ENCODE data around the gene BPTF.
"Not testable (repeated sequence)": the region's sequence is repeated elsewhere in the genome, so short reads cannot be mapped to it uniquely, and the experiment has no call there.

The BPTF gene

DNA sequence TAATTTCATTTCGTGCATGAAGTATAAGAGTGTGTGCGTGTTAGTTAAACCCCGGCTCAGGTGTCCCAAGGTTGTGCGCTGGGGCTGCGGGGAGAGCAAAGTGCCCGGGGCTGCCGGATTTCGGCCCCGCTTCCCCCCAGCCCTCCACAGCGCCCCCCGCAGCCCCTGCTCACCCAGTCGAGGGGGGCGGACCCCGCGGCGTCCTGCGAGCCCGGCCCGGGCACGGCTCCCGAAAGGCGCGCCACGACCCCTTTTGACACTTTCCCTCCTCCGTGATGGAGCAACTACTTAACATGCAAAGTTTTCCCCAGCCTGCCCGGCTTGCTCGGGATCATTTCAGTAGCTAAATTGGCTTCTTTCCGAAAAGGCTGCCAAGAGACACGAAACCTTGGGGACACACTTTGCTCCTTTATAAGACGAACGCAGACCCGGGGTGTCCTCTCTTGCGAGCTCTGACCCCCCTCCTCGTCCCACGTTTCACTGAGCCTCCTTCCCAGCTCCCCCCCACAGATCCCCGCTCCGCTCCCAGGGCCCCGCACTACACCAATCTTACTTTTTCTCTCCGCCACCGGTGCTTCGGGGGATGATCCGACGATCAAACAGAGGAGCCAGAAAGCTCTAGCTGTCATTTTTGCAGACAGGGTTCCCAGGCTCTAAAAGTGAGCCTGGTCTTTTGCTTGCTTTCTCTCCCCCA is 170.4 kb downstream of the BPTF start:
- H3K4me3 ChIP-seq (ENCODE audit: low read length): peak overlapping the region; percentile 20
- TF ChIP-seq ZNF274 (IDR thresholded peaks at IDR 0.05; ENCODE audit: low read depth, low read length): no peak

DNA sequence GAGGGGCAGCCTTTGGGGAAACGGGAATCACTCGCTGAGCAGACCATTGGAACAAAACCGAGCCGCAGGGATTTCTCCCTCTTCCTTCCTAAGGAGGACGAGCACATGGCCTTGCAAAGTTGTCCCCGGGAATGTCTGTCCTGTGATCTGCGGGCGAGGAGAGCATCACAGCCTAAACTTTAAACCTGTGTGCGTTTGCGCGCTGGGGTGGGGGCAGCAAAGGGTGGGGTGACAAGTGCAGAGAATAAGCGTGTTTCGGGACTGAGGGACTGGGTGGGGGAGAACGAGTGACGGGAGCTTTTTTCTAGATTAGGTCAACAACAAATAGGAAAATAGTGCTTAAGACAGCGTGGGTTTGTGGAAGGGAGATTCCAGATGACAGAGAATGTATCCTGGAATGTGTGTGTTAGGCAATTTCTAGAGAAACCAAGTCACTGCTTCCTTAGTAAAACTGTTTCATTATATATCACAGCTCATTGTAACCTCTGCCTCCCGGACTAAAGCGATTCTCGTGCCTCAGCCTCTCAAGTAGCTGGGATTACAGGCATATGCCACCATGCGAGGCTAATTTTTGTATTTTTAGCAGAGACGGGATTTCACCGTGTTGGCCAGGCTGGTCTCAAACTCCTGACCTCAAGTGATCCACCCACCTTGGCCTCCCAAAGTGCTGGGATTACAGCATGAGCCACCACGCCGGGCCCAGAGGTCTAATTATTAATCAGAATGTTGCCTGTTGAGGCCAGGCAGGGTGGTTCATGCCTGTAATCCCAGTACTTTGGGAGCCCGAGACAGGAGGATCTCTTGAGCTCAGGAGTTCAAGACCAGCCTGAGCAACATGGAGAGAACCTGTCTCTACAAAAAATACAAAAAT is 171.2 kb downstream of the BPTF start, which contains the start of gene C17orf58:
Gene C17orf58, minus strand, starts transcription at position 169 of the 871 bp plus-strand sequence. CDS start 271 bp downstream, outside the sequence.
- H3K4me3 ChIP-seq (ENCODE audit: low read length): peak within 1 kb of the TSS; percentile 20

- no peak overlapping the region for H3K4me3 ChIP-seq (ENCODE audit: low read length)
- TF ChIP-seq ZNF274 (IDR thresholded peaks at IDR 0.05; ENCODE audit: low read depth, low read length): no peak
Observed at GRCh38 chr17:67998466-67998865, 173.2 kb downstream of the BPTF start.

DNA sequence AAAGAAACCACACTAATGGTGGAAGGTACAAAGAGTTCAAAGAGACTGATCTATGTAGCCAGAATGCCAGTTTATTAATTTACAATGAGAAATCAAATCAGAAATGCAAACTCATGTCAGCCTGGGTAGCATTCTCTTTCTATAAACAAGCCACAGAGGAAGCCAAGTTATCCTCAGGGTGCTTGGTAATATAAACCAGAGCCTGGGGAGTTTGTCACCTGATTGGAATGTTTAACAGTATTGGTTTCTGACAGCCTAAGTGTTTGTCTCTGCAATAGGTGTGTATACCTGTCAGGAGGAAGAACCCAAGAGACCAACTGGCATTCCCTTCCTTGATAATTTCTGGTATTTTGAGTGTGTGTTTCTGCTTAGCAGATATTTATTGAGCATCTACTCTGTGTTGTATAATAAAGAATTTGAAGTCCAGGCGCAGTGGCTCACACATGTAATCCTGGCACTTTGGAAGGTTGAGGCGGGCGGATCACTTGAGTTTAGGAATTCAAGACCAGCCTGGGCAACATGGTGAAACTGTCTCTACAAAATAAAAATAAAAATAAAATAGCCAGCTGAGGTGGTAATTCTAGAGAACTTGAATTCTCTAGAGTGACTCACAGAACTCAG is 174.1 kb downstream of the BPTF start:
- H3K4me3 ChIP-seq (ENCODE audit: low read length): no peak overlapping the region
- no peak for TF ChIP-seq ZNF274 (IDR thresholded peaks at IDR 0.05; ENCODE audit: low read depth, low read length)

- TF ChIP-seq ZNF274 (IDR thresholded peaks at IDR 0.05; ENCODE audit: low read depth, low read length): no peak
- no peak overlapping the region for H3K4me3 ChIP-seq (ENCODE audit: low read length)
Observed at GRCh38 chr17:68004201-68004600, 178.9 kb downstream of the BPTF start.

DNA sequence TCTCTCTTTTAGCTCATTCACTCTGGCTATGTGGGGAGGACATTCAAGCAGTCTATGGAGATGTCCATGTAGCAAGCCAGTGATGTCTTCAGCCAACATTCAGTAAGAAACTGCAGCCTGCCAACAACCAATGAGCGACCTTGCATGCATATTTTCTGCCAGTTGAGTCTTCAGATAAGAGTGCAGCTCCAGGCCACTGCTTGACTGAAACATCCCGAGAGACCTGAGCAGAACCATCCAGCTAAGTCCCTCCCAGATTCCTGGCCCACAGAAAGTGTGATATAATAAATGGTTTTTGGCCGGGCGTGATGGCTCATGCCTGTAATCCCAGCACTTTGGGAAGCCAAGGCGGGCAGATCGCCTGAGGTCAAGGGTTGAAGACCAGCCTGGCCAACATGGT is 181.5 kb downstream of the BPTF start:
- H3K4me3 ChIP-seq (ENCODE audit: low read length): no peak overlapping the region
- TF ChIP-seq ZNF274 (IDR thresholded peaks at IDR 0.05; ENCODE audit: low read depth, low read length): no peak

GRCh38 chr17:68011199-68011665 is 185.9 kb downstream of the BPTF start:
- no peak overlapping the region for H3K4me3 ChIP-seq (ENCODE audit: low read length)

DNA sequence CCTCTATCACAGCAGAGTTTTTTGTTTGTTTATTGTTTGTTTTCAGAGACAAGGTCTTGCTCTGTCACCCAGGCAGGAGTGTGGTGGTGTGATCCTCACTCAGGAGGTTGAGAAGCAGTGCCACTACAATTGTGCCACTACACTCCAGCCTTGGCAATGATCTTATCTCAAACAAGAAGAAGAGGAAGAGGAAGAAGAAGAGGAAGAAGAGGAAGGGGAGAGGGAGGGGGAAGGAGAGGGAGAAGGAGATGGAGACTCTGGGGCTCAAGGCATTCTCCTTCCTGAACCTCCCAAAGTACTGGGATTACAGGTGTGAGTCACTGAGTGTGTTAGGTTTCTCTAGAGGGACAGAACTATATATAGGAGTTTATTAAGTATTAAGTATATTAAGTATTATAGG is 188.1 kb downstream of the BPTF start:
- no peak overlapping the region for H3K4me3 ChIP-seq (ENCODE audit: low read length)
- TF ChIP-seq ZNF274 (IDR thresholded peaks at IDR 0.05; ENCODE audit: low read depth, low read length): no peak

More at GRCh38 chr17:68011199-68011665, 185.9 kb downstream of the BPTF start:
- TF ChIP-seq ZNF274 (IDR thresholded peaks at IDR 0.05; ENCODE audit: low read depth, low read length): no peak

GRCh38 chr17:68015081-68015723 is 189.9 kb downstream of the BPTF start:
- TF ChIP-seq ZNF274 (IDR thresholded peaks at IDR 0.05; ENCODE audit: low read depth, low read length): no peak
- no peak overlapping the region for H3K4me3 ChIP-seq (ENCODE audit: low read length)

DNA sequence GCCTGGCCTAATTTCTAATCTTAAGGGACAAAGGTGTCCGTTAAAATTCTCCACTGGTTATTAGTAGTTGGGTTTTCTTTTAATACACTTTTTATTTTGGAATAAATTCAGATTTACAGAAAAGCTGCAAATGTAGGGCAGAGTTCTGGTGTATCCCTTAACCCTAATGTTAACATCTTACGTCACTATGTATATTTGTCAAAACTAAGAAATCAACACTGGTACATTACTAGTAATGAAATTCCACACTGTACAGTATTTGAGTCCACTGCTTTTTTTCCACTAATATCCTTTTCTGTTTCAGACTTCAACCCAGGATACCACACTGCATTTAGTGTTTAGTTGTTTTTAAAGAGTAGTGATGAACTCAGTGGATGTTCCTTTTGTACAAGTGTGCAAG is 191.5 kb downstream of the BPTF start:
- no peak for TF ChIP-seq ZNF274 (IDR thresholded peaks at IDR 0.05; ENCODE audit: low read depth, low read length)
- H3K4me3 ChIP-seq (ENCODE audit: low read length): no peak overlapping the region

GRCh38 chr17:68018493-68018892 is 193.2 kb downstream of the BPTF start:
- not testable (repeated sequence) for H3K4me3 ChIP-seq (ENCODE audit: low read length)

- TF ChIP-seq ZNF274 (IDR thresholded peaks at IDR 0.05; ENCODE audit: low read depth, low read length): no peak
- no peak overlapping the region for H3K4me3 ChIP-seq (ENCODE audit: low read length)
Observed at GRCh38 chr17:68019336-68019674, 194.0 kb downstream of the BPTF start.

- TF ChIP-seq ZNF274 (IDR thresholded peaks at IDR 0.05; ENCODE audit: low read depth, low read length): no peak
- H3K4me3 ChIP-seq (ENCODE audit: low read length): peak overlapping the region; percentile 71
Observed at GRCh38 chr17:68019675-68020408, 194.5 kb downstream of the BPTF start.

DNA sequence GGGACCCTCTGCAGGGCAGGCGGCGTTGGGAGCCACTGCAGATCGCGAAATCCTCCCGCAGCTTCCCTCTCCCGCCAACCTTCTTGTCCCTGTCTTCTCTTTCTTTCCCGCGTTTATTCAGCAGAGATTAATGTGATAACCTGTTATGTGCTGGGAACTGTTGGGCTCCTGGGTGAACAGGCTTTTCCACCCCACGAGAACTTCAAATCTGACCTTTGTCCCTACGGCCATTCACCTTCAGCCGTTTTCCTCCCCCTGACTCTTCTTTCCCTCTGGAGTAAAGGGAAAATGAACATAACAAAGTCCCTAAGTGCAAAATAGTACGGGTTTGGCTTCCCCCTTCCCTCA is 195.1 kb downstream of the BPTF start:
- peak overlapping the region; percentile 71 for H3K4me3 ChIP-seq (ENCODE audit: low read length)
- TF ChIP-seq ZNF274 (IDR thresholded peaks at IDR 0.05; ENCODE audit: low read depth, low read length): no peak

DNA sequence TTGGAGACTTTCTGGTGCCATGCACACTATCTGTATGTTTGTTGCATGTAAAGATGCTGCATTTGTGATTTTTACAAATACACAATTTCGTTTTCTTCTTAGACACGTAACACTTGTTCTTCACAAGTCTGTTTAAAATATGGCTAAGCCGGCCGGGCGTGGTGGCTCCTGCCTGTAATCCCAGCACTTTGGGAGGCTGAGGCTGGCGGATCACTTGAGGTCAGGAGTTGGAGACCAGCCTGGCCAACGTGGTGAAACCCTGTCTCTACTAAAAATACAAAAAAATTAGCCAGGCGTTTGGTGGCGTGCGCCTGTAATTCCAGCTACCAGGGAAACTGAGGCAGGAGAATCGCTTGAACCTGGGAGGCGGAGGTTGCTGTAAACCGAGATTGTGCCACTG is 195.5 kb downstream of the BPTF start:
- peak overlapping the region; percentile 71 for H3K4me3 ChIP-seq (ENCODE audit: low read length)

All from GM08714 (cell line).